HepG2 (cell line): ENCODE results near the gene UCK2. TPM values are rescaled to one million over a fixed set of nuclear protein-coding genes. Genes with fewer than 3 reads are reported as not detected.

Experiments used
- CCAR2 ChIP-seq: fragments of 200-400 bp; formaldehyde crosslinking; optimal IDR thresholded peaks from 2 replicates; pipeline ENCODE3; 2018; ENCODE audit warnings: low read depth, mild to moderate bottlenecking, low read length, moderate library complexity
- DMTF1 ChIP-seq: sonication (generic); formaldehyde crosslinking; IDR thresholded peaks from 2 replicates; pipeline ENCODE4 v1.4.0; 2020; ENCODE audit warnings: mild to moderate bottlenecking, missing genetic modification reagents
- DNMT3B ChIP-seq: conservative IDR thresholded peaks from 2 replicates; pipeline ENCODE4 v1.6.1; 2016; ENCODE audit warnings: missing biosample characterization, control low read depth
- DR1 ChIP-seq: sonication (generic); formaldehyde crosslinking; IDR thresholded peaks from 2 replicates; pipeline ENCODE4 v1.8.0; 2021; ENCODE audit warnings: mild to moderate bottlenecking, missing genetic modification reagents, inconsistent platforms
- ERF ChIP-seq: IDR thresholded peaks from 2 replicates; pipeline ENCODE4 v1.6.1; 2018; ENCODE audit warnings: missing biosample characterization, missing genetic modification reagents
- KMT2A ChIP-seq: sonication (generic); formaldehyde crosslinking; IDR thresholded peaks from 2 replicates; pipeline ENCODE4 v1.4.0; 2020; ENCODE audit warnings: missing genetic modification reagents
- MED13 ChIP-seq: sonication (generic); formaldehyde crosslinking; IDR thresholded peaks from 2 replicates; pipeline ENCODE4 v1.5.0; 2020; ENCODE audit warnings: missing genetic modification reagents
- NCOR1 ChIP-seq: fragments of 200-600 bp; sonication (generic); IDR thresholded peaks from 2 replicates; pipeline ENCODE4 v1.7.0; 2017; ENCODE audit warnings: antibody characterized with exemption, low read length, borderline replicate concordance
- NFE2L2 ChIP-seq: fragments of 150-350 bp; IDR thresholded peaks from 2 replicates; pipeline ENCODE4 v1.6.1; 2014; ENCODE audit warnings: low read length
- NFKB2 ChIP-seq: sonication (generic); formaldehyde crosslinking; IDR thresholded peaks from 2 replicates; pipeline ENCODE4 v1.4.0; 2020; ENCODE audit warnings: missing genetic modification reagents, borderline replicate concordance
- POGZ ChIP-seq: sonication (generic); formaldehyde crosslinking; IDR thresholded peaks from 2 replicates; pipeline ENCODE4 v1.4.0; 2020; ENCODE audit warnings: mild to moderate bottlenecking, missing genetic modification reagents
- SOX6 ChIP-seq, 2 experiments: fragments of 450-650 bp in 1 of 2; sonication (generic) in 1 of 2; formaldehyde crosslinking in 1 of 2; IDR thresholded peaks; 2 replicates each; pipeline versions ENCODE4 v1.4.0 to v1.6.1; 2017 to 2020; ENCODE audit warnings: antibody characterized with exemption in 1 of 2, mild to moderate bottlenecking in 1 of 2, missing genetic modification reagents in 1 of 2
- STAT5B ChIP-seq: sonication (generic); formaldehyde crosslinking; IDR thresholded peaks from 2 replicates; pipeline ENCODE4 v1.4.0; 2020; ENCODE audit warnings: missing genetic modification reagents
- TFDP1 ChIP-seq: IDR thresholded peaks from 2 replicates; pipeline ENCODE4 v1.6.1; 2016; ENCODE audit warnings: missing compliant biosample characterization, missing genetic modification reagents, borderline replicate concordance
- ZBTB14 ChIP-seq: sonication (generic); formaldehyde crosslinking; IDR thresholded peaks from 2 replicates; pipeline ENCODE4 v1.4.0; 2020; ENCODE audit warnings: missing genetic modification reagents
- ZBTB7A ChIP-seq: sonication (generic); formaldehyde crosslinking; IDR thresholded peaks from 2 replicates; pipeline ENCODE4 v1.8.0; 2022; ENCODE audit warnings: mild to moderate bottlenecking, missing genetic modification reagents
- ZGPAT ChIP-seq: IDR thresholded peaks from 2 replicates; pipeline ENCODE4 v1.6.1; 2016; ENCODE audit warnings: mild to moderate bottlenecking
- ZNF253 ChIP-seq: sonication (generic); formaldehyde crosslinking; IDR thresholded peaks from 2 replicates; pipeline ENCODE4 v1.8.0; 2022; ENCODE audit warnings: mild to moderate bottlenecking, missing genetic modification reagents, borderline replicate concordance
- ZNF275 ChIP-seq: sonication (generic); formaldehyde crosslinking; IDR thresholded peaks from 2 replicates; pipeline ENCODE4 v1.8.0; 2022; ENCODE audit warnings: missing genetic modification reagents, mild to moderate bottlenecking, inconsistent platforms, borderline replicate concordance
- ZNF30 ChIP-seq: sonication (generic); formaldehyde crosslinking; IDR thresholded peaks from 2 replicates; pipeline ENCODE4 v1.5.0; 2020; ENCODE audit warnings: mild to moderate bottlenecking, missing genetic modification reagents
- ZNF44 ChIP-seq: sonication (generic); formaldehyde crosslinking; IDR thresholded peaks from 2 replicates; pipeline ENCODE4 v1.5.1; 2020; ENCODE audit warnings: mild to moderate bottlenecking, missing genetic modification reagents
- ZNF496 ChIP-seq: sonication (generic); formaldehyde crosslinking; IDR thresholded peaks from 2 replicates; pipeline ENCODE4 v1.8.1; 2023; ENCODE audit warnings: mild to moderate bottlenecking, moderate library complexity, missing genetic modification reagents; ENCODE audit not compliant: insufficient replicate concordance
- ZNF766 ChIP-seq: sonication (generic); formaldehyde crosslinking; IDR thresholded peaks from 2 replicates; pipeline ENCODE4 v1.5.0; 2020; ENCODE audit warnings: missing genetic modification reagents, borderline replicate concordance
- polyA plus RNA-seq, 8 experiments: library from polyadenylated mRNA; depleted of rRNA in 3 of 8; stranded (reverse) in 7 of 8; unstranded in 1 of 8; fragments of >200 nt; fragmentation: Illumina TruSeq in 4 of 8; extraction: Trizol in 4 of 8; gene quantifications; 2 replicates each; pipeline versions ENCODE4 v1.2.1 to v1.2.3, GENCODE V29; 2011 to 2016; ENCODE audit warnings: low read depth in 4 of 8, missing spikeins in 1 of 8, mixed read lengths in 1 of 8; ENCODE audit not compliant: insufficient read depth in 1 of 8
- total RNA-seq, 5 experiments: library from RNA; depleted of rRNA; stranded (reverse); fragments of >200 nt; fragmentation: Illumina TruSeq; extraction: Trizol; gene quantifications; 2 replicates each; pipeline ENCODE4 v1.2.3, GENCODE V29; 2016; ENCODE audit warnings: low read depth in 1 of 5

The UCK2 gene
- total and polyA plus RNA-seq, 2 of the 13 experiments (the other 11 are each of a cell fraction or from before 2014, with no cell fraction given), result 64.3 to 78.0 TPM

- TF ChIP-seq DMTF1 (no peak), ERF (CRISPR knock-in tag) (peak; percentile 82), STAT5B (CRISPR knock-in tag) (0 out of 2 replicates have a peak, but pooled peaks have one; percentile 57), CCAR2 (peak; percentile 82), SOX6 (IDR thresholded peaks at IDR 0.05) (no peak), SOX6 (CRISPR knock-in tag; IDR thresholded peaks at IDR 0.05) (peak; percentile 90), ZGPAT (CRISPR knock-in tag) (peak; percentile 87), ZNF44 (no peak; the same call in 1 of the 2 replicates), ZBTB7A (peak; percentile 33; the same call in 1 of the 2 replicates), NFKB2 (CRISPR knock-in tag) (peak; percentile 84; the same call in 1 of the 2 replicates), DR1 (CRISPR knock-in tag) (peak; percentile 46; the same call in 1 of the 2 replicates), TFDP1 (CRISPR knock-in tag) (no peak), NFE2L2 (no peak), DNMT3B (no peak), POGZ (CRISPR knock-in tag) (peak; percentile 68), ZNF253 (CRISPR knock-in tag) (no peak), ZNF496 (no peak), ZNF275 (CRISPR knock-in tag) (peak; percentile 46; the same call in 1 of the 2 replicates), ZNF766 (CRISPR knock-in tag) (peak; percentile 63; the same call in 1 of the 2 replicates), ZNF30 (CRISPR knock-in tag) (no peak), KMT2A (peak; percentile 40; the same call in 1 of the 2 replicates), NCOR1 (peak; percentile 98), MED13 (peak; percentile 63; the same call in 1 of the 2 replicates), ZBTB14 (CRISPR knock-in tag) (no peak)
These were observed 83.5 kb downstream of the UCK2 start (continued) for GRCh38 chr1:165910764-165911421.
